NCI-H446 (cell line): ENCODE data around the gene CFAP299.
"Not testable (repeated sequence)": the region's sequence is repeated elsewhere in the genome, so short reads cannot be mapped to it uniquely, and the experiment has no call there.

Experiments
- DNase-seq, 2 experiments: peaks; one replicate each; lab custom pipeline; 2025; lab: John Stamatoyannopoulos, UW

CFAP299 gene

GRCh38 chr4:80390178-80390577 lies 54.6 kb downstream of the CFAP299 start:
- no peak for DNase-seq

- no peak for DNase-seq
These were observed 57.9 kb downstream of the CFAP299 start for GRCh38 chr4:80393246-80393969.

DNA sequence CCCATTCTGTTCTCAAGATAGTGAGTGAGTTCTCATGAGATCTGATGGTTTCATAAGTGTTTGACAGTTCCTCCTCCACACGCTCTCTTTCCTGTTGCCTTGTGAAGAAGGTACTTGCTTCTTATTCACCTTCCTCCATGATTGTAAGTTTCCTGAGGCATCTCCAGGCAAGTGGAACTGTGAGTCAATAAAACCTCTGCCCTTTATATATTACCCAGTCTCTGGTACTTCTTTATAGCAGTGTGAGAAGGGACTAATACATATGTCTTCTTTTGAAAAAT lies 58.4 kb downstream of the CFAP299 start:
- DNase-seq, result no peak

GRCh38 chr4:80407246-80407645 lies 71.7 kb downstream of the CFAP299 start:
- DNase-seq, result no peak

- DNase-seq, result no peak
These were observed 74.3 kb downstream of the CFAP299 start for GRCh38 chr4:80409809-80410208.

DNA sequence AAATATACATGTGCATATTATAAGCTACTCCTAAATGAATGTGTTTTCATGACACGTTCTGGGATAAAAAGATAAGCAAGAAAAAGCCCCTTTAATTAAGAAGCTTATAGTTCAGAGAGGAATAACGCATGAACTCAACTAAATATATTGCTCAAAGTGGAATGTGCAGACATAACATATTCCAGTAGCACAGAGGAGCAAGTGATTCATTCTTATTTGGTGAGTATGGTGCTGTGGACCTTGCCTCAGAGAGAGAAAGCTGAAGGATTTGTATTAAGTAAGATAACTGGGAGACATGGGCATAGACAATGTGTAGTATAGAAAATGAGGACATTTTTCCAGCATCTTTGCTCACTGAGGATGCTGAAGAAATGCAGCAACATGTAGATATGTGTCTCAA lies 76.8 kb downstream of the CFAP299 start:
- DNase-seq, result no peak

GRCh38 chr4:80413086-80413485 lies 77.6 kb downstream of the CFAP299 start:
- DNase-seq, result no peak

DNA sequence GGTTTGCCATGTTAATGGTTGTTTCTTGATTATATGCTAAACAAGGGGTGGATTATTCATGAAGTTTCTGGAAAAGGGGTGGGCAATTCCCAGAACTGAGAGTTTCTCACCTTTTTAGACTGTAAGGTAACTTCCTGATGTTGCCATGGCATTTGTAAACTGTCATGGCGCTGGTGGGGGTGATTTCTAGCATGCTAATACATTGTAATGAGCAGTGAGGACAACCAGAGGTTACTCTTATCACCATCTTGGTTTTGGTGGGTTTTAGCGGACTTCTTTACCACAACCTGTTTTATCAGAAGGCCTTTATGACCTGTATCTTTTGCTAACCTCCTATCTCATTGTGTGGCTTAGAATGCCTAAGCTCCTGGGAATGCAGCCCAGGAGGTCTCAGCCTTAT lies 81.5 kb downstream of the CFAP299 start:
- DNase-seq, result no peak

GRCh38 chr4:80419946-80420345 lies 84.4 kb downstream of the CFAP299 start:
- no peak for DNase-seq

DNA sequence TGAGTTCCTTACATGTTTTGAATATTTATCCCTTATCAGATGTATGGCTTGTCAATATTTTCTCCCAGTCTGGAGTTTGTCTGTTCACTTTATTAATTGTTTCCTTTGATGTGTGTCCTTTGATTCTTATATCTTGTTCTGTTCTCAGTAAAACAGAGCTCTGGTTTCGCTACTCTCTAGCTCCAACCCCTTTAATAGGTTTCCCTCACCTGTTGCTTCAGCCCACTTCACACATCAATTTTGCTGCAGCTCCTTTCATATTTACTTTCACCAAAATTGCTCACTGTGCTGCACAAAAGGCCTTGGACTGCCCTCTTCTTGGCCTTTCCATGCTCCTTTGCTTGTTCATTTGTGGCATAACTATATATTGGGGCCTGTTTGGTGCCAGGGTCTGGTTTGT lies 85.1 kb downstream of the CFAP299 start:
- no peak for DNase-seq

DNA sequence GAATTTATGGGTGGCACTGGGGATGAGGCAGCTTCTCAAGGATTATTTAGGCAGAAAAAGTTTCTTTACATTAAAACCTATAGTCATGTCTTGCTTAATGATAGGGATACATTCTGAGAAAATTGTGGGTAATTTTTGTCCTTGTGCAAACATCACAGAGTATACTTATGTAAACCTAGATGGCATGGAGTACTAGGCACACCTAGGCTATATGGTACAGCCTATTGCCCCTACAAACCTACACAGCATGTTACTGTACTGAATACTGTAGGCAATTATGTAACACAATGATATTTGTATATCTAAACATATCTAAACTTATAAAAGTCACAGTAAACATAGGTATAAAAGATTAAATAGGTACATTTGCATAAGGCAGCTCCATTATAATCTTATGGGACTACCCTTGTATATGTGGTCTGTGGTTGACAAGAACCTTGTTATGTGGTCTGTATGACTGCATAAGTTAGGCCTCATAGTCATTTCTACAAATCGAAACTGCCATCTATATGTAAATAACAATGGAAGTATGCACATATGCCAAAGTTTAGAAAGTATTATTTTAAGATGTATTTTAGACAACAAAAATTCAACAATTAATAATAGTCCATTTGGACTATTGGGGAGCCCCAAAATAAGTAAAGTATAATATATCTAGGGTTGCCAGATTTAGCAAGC lies 87.3 kb downstream of the CFAP299 start:
- no peak for DNase-seq

DNA sequence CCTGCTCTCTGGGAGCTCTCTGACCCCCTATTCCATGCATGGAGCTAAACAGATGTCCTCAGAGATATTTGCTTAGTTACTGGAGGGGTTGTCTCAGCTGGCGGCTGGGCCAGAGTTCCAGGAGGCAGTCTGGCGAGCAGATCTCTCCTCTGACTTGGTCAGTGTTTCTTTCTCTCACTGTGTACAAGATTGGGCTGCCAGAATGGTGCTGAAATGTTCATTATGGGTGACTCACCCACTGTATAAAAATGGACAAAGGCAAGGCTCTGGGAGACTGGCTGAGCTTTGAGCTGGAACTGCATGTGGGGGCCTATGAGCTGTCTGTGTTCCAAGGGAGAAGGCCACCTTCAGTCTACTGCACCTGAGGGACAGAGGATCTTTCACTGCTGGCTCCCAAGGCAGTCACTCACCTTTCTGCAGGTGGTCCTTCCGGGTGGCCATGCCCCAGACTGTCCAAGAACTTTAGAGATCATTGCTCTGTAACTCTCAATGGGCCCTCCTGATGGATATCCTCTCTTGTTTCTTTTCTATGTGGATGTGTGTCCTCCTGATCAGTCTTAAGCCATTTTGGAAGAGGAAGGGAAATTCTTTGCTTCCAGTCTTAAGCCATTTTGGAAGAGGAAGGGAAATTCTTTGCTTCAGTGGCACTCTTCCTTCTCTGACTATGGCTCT lies 88.2 kb downstream of the CFAP299 start:
- no peak for DNase-seq

GRCh38 chr4:80424225-80424581 lies 88.7 kb downstream of the CFAP299 start:
- DNase-seq, result no peak

GRCh38 chr4:80425124-80426100 lies 89.9 kb downstream of the CFAP299 start:
- DNase-seq, result no peak

DNA sequence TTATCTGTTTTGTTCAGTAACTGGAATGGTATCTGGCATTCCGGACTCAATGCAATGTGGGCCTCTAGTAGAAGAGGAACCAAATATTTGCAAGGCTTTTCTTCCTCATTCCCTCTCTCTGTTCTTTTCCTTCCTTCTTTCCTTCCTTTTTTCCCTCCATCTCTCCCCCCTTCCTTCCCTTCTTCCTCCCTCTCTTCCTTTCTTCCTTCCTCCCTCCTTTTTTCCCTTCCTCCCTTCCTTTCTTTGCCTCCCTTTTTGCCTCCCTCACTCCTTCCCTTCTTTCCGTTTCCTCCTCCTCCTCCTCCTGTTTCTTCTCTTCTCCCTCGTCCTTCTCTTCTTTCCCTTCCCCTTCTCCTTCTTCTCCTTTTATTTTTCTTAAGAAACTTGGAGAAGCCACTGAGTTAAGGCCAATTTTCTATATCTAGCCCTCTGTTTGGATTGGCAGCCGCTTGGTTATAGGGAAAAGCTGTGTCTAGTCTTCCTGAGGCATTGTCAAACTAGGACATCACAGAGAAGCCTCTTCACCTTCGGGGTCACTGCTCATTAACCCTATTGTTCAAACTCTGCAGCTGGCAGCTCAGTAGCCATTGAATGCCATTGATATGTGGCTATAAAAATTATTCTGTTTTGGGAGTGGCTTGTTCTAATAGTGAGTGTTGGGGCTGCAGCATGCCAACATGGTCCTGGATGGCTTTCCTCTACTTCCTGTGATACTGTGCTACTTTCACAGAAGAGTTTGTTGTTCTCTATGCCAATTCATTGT lies 95.9 kb downstream of the CFAP299 start:
- DNase-seq, result no peak

GRCh38 chr4:80434238-80434637 lies 98.7 kb downstream of the CFAP299 start:
- no peak for DNase-seq

GRCh38 chr4:80438016-80438415 lies 102.5 kb downstream of the CFAP299 start:
- DNase-seq, result no peak

DNA sequence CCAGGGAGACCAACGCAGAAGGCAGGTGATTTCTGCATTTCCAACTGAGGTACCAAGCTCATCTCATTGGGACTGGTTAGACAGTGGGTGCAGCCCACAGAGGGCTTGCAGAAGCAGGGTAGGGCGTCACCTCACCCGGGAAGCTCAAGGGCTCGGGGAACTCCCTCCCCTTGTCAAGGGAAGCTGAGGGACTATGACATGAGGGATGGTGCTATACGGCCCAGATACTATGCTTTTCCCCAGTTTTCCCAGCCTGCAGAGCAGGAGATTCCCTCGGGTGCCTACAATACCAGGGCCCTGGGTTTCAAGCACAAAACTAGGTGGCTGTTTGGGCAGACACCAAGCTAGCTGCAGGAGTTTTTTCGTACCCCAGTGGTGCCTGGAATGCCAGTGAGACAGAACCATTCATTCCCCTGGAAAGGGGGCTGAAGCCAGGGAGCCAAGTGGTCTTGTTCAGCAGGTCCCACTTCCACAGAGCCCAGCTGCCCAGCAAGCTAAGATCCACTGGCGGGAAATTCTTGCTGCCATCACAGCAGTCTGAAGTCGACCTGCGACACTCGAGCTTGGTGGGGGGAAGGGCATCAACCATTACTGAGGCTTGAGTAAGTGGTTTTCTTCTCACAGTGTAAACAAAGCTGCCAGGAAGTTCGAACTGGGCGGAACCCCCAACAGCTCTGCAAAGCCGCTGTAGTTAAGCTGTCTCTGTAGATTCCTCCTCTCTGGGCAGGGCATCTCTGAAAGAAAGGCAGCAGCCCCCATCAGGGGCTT lies 103.9 kb downstream of the CFAP299 start:
- not testable (repeated sequence) for DNase-seq

- DNase-seq, result no peak
These were observed 110.7 kb downstream of the CFAP299 start for GRCh38 chr4:80446248-80446647.

DNA sequence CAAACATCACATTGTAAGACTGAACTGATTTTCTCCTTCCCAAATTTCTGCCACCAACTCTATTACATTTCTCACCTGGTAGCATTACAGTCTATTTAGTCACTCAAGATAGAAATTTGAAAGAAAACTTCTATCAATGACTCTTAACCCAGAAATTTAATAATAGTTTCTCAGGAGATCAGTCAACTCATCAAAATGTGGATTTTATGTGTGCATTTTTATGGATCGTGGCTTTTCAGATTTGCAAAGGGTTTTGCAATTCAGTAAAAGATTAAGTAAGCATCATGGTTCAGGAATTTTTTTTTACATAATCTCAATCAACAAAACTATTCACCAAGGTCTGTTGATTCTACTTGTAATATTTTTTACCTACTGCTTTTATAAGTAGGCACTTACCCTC lies 111.1 kb downstream of the CFAP299 start:
- no peak for DNase-seq

GRCh38 chr4:80447493-80447892 lies 112.0 kb downstream of the CFAP299 start:
- DNase-seq, result no peak
